Measurements from ENCODE around the gene RYR3.

The RYR3 gene

DNA sequence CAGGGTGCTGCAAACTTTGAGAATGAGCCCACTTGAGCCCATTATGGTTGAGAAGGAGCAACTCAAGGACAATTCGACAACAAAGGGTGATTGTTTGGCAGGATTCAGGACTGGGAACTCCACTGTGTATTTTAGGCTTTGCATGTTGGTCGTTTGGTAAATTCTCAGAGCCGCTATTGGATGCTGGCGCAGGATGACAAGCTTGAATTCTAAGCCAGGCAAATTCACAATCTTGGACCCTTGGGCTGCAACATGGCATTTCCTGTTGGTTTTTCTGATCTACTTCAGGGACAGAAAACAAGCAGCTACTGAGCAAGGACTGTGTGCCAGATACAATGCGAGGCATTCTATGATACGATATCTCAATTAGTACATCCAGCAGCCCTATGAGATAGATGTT is 82.8 kb downstream of the RYR3 start:
- DNase-seq, result no peak

DNA sequence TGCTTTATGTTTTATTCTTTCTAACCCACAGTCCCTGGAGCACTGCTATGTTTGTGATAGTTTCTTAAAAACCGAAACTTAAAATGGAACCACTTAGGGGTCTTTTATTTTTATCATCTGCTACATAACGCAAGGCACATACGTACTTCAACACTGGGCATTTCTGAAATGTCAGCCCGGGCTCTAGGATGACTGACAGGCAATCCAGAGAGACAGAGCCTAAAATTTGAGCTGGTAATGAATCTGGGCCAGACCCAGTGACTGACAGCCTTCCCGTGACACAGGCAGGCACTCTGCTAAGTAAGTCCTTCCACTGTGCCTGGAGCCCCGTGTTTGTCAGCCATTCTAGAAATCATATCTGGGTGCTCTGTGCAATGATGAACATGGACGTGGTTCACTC is 84.6 kb downstream of the RYR3 start:
- DNase-seq, result no peak

DNA sequence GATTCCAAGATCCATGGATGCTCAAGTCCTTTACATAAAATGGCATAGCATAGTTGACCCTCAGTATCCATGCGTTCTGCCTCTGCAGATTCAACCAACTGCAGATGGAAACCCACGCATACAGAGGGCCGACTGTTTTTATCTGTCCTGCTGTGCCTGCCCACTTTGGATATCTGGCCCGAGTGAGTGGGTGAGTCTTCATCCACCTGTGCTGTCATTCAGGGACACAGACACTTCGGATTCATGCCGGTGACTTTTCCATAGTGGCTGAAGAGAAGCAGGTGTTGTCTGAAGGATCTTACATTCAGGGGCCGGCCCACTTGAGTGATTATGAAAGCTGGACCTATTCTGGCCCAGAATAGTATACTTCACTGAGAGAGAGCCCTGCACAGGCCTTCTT is 85.1 kb downstream of the RYR3 start:
- no peak for DNase-seq

DNA sequence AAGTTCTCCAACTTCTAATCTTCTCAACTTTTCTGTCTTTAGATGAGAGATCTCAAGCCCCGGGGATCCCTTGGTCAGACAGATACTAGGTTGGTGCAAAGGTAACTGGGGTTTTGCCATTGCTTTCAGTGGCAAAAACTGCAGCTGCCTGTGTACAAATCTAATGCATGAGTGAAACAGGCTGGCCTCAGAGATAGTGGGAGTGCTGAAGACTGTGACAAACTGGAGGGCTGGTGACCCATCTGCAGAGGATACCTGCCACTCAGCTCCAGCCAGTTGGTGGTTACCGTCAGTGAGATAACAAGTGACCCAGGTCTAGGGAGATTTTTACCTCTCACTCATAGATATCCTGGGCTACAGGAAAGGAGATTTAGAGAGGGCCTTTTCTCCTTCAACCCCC is 85.7 kb downstream of the RYR3 start:
- DNase-seq, result no peak

DNA sequence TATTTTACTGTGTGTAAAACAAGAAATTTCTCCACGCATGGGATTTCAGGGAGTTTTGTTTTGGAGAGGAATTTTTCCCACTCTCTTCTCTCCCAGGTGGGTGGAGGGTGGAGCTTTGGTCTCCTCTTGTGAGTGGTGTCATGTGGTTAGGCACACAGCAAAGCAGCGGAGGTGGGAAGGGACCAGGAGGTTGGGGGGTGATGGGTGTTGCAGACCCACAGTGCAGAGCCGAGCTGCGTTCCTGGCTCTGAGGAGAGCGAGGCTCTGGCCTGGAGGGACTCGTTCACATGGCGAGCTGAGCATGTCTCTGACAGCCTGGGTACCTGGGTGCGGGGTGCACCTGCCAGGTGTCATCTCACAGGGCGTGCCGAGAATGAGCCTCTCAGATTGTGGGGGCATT is 87.8 kb downstream of the RYR3 start:
- DNase-seq, result no peak

DNA sequence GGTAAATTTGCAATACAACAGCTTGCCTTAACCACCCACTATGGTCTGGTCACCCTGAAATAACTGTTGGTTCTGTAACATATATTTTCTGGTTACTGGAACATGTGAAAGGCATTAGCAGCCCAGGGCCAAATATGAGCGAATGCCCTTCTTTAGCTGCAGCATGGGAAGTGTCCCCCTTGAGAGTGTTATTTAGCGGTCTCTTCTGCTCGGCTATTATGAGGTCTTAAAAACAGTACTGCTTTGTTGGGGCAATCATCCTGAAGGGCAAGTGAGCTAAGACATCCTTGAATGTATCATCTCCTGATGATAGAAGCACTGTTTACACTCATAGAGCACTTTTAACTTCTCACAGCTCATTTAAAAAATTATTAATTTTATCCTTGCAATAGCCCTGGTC is 90.2 kb downstream of the RYR3 start:
- no peak for DNase-seq

DNA sequence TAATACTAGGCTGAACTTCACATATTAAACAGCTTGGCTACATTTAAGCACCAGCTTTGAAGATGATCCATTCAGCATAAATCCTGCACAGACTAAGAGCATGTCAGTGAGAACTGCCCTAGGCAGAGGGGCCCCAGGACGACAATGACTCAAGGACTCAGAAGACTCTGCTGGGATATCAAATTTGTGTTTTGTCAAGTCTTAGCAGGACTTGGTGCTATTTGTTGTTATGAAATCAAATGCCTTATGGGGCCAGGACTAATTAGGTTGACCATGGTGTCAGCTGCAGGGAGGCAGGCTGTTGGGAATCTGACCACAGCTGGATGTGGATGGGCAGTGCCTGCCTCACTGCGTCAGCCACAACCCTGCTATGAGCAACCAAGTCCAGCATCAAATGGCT is 91.8 kb downstream of the RYR3 start:
- DNase-seq, result no peak

DNA sequence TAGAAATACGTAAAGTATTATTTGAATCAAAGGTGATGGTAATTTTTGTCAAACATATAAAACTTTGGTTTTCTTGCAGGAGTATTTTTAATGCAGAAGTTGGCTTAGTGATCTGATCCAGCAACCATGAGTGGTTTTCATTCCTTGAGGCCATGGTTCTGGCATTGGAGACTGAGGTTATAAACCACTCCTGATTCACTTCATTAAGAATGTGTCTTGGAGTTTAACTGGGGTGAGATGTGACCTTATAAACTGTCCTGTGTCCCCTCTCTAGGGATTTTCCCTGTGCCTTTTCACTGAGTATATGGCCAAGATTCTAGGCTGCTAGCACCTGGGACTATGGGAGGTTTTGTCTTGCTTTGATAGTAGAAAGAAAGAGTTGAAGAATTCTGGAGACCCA is 94.3 kb downstream of the RYR3 start:
- DNase-seq, result no peak

DNA sequence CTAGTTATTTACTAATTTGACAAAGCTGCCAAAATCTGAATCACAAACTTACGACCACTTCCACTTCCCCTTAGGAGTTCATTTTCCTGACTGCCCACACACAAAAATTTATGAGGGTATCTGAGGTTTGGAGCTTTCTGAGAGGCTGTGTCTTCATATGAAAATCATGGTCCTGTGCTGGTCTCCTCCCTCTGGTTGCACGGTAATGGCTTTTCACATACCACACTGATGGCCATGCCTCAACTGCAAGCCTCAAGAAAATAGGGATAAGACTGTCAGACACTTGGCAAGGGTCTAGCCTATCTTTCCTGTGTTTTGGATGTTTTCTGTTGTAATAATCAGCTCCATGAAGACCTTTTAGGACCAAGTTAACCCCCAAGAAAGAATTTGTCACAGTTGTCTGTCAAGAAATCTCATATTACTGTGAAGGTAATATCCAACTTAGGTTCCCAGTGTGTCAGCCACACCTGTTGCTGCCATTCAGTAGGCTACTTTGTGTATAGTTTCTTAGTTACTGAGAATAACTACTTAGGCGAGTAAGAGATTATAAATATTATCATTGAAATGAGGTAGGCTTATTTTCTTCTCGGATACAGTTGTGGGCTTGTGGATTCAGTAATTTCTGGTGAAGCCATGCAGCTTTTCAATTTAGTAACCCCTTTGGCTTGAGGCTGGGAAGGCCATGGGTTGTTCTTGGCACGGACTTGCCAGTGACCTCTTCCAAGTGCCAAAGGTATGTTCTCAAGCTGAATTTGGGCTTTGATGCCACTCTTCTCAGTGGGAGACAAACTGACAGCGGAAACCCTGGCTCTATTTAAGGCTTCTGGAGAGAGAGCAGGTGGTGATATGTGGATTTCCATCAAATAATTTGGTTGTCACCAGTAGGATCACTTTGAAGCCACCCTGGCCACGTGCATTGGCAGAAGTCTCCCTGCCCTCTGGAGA is 101.1 kb downstream of the RYR3 start:
- no peak for DNase-seq

DNA sequence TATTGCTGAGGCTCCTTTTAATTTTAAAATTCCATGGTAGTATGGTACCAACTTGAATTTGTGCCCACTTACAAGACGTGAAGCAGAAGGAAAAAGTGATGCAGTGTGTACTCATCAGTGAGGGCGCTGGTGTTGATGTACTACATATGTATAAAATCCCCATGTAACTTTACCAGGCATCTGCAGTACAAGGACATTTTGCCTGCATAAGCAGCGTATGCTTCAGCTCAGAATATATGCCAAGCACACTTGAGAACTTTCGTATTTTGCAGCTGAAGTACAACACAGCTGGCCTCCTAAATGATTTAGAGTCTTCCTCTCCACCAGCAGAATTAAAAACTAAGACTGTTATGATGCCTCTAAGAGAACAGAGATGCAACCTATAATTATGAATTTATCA is 108.9 kb downstream of the RYR3 start:
- no peak for DNase-seq

DNA sequence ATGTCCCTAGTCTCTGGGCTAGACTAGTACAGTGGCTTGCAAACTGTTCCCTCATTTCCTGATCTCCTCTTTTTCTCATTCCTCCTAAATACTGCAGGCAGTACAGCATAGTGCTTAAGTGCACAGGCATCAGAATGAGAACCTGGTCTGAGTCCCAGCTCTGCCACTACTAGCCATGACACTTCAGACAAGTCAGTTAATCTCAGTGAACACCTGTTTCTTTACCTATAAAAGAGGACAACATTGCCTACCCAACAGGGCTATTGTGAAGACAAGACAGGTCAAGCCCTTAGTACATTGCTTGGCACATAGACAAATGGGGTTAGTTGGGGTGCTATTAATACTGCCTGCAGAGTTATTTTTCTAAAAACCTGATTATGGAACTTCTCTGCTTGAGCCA is 113.3 kb downstream of the RYR3 start:
- DNase-seq, result no peak

DNA sequence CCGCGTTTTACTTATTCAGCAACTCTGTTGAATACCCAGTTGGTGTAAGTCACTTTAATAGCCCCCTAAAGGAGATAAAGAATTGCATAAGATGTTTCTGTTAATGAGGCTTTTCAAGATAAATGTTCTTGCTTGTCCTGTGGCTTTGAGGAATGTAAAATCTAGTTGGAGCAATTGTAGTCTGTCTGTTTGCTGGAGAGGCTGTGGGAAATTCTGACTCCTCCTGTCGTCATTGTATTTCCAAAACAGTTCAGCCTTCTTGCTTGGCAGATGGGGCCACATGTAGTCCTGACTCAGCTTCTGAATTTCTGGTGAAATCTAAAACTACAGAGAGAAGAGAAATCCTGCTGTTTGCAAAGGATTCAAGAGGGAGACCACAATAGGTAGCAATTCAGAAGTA is 114.4 kb downstream of the RYR3 start:
- no peak for DNase-seq

DNA sequence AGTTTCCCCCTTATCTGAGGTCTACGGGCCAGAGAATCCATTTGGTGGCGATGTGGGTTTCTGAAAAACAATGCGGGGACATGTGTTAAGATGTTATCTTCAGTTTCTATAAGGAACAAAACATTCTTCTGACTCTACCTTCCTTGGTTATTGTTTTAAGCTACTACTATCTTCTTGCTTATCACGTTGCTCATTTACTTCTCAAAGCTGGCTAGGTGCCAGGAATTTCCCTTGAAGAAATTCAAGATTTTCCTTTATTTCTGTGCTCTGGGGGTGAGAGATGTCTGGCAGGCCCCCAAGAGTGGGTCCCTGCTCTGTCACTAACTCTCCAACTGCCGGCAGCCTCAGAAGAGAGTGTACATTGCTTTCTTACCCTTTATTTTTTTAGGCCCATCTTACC is 119.8 kb downstream of the RYR3 start:
- DNase-seq, result no peak

DNA sequence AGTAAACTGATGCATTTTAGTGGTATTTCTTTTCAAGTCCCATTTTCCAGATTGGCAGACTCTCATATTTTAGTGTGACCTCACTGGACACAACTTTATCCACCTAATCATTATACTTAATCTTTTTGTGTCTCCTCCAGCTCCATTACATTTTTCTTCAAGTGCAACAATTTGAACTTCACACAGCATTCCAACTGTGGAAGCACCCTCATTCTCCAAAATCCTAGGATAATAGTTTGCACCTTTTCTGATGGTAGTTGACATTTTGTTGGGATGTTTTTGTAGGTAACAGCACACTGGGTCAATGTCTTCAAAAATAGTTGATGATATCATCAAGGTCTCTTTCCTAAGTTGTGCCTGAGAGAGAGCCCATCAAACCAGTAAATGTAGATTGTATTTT is 123.1 kb downstream of the RYR3 start:
- no peak for DNase-seq

DNA sequence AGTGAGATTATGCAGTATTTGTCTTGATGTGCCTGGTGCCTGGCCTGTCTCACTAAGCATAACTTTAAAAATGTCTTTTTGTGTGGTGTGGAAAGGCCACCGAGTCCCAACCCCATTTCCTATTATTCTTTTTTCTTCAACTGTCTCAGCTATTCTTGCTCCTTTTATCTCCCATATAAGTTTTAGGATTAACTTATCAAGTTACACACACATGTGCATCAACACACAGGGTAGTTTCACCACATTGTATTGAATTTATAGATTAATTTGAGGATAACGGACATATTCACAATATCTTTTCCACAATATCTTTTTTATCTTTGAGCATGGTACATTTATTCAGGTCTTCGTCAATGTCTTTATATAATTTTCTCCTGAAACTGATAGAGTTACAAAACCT is 127.6 kb downstream of the RYR3 start:
- DNase-seq, result no peak

DNA sequence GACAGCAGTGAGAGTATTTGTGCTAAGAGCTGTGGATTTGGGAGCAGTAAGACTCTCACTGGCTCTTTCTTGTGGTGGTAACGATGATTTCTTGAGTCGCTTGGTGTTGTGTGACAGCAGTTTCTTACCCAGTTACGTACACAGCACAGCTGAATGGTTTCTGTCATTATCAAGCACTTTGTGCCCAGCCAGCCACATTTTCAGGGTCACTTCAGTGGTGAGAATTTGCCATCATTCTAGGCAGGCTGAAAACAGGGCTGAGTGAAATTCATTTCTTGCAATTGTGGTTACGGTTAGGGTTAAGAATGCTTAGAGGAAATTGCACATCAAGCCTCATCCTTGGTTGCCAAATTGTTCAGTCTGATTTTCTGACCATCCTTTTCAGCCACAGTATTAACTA is 130.1 kb downstream of the RYR3 start:
- no peak for DNase-seq

DNA sequence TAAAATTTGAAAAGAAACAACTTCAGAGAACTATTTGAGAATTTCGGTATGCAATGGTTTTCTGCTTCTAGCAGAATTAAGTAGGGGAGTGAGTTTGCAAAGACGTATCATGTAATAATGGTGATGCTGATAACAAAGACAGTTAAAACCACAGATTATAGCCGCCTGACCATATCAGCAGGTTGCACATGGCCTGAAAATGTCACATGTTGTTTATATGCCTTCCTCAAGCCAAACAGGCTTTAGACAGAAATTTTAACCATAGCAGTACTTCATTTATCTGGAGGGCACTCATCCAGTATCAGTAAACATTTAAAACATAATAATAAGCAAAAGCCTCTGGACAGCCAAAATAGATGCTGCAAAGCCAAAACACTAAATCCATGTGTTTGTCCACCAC is 131.7 kb downstream of the RYR3 start:
- no peak for DNase-seq

DNA sequence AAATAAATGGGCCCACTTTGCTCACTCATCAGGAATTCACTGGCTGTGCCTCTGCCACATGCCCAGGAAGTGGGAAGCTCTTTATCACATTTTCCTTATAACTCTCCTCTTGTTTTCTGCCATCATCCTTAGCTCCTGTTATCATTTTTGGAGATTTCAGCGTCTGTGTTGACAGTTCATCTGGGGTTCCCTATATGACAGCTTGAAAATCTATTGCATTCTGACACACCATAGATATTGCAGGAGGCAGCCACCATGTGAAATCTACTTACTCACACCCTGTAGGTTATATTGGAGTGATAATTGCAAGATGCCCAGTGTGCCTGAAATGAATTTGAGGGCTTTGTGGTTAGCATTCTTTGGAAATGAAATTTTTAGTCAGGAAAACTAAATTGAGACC is 132.9 kb downstream of the RYR3 start:
- no peak for DNase-seq

DNA sequence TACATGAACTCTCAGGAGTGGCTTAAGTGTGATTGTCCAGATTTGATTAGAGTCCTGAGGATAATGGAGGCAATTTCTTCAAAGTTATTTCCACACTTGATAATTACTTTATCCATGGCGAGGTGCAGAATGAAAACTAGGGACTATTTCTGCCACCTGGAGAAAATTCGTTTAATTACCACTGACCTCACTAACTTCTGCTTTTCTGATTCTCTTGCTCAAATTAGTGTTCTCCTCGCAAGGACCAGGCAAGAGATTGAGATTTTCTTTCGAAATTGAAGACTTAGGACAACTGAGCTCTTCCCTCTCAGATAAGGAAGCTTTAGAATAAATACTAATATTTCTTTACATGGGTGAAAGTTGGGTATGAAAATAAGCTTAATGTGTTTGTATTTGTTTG is 135.2 kb downstream of the RYR3 start:
- no peak for DNase-seq

DNA sequence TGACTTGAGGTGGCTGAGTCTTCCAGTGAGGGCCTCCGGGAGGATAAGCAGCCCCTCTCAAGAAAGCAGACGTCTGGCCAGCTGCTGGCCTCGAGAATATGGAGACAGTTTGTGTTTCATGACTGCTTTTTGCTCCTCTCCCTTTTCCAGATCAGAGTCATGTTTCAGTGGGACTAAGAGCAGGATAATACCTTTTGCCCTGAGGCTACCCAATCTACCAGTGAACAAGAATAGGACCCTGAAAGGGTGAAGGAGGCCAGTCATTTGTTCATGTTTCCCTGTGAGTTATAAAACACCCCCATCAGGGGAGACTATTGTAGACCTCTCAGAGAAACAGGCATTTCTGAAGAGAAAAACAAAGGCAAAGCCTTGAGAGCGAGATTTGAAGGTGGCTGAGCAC is 137.4 kb downstream of the RYR3 start:
- DNase-seq, result no peak

DNA sequence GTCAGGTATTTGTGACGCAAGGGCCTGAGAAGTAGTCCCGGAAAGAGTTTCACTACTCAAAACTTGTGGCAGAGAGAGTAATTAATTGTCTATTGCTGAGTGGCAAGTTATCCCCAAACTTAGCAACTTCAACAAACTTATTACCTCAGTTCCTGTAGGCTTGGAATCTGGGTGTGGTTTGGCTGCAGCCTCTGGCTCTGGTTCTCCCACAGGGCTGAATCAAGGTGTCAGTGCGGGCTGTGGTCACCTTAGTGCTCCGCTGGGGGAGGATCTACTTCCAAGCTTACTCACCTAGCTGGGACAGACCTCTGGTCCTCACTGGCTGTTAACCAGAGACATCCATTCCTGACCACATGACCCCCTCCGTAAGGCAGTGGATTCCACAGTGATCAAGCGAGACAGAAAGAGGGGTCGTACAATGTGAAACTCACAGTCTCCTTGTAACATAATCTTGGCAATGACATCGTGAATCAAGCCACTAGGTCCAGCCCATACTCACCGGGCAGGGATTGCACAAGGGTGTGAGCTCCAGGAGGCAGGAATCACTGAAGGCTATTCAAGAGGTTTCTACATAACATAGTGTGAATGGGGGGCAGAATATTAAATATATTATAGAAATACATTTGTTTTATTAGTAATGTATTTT is 138.3 kb downstream of the RYR3 start:
- no peak for DNase-seq

DNA sequence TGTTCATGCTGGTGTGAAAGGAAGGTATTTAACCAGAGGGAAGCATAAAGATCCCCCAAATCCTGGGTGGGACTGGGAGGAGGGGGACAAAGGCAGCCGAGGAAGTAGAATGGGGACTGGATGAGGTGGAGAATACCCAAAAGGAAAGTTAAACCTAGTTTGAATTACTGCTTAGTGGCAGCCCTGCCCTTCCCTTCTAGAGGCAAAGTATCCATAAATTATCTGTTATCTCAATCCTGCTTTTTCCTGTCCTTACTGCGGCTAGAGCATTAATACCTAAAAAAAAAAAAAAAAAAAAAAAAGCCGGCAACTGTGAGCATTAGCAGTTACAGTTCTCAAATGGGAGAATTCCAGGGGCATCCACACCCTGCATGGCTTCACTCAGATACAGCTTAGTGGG is 139.0 kb downstream of the RYR3 start:
- no peak for DNase-seq

DNA sequence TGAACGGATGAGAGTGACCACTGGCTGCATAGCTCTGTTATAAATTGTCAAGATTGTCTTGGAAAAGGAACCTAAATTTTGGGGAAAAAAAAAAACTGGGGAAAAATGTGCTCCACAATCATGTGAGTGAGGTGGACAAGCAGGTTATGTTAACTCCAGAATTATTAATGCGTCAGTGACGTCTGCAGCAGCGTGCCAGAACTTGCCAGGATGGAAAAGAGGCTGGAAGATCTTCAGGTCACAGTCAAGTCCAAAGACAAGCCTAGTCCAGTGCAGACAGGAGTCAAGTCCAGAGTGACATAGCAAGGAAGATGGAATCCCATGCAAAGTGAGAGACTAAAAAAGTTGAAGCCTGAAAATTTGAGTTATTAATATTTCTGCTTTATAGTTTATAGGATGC is 140.6 kb downstream of the RYR3 start:
- no peak for DNase-seq

DNA sequence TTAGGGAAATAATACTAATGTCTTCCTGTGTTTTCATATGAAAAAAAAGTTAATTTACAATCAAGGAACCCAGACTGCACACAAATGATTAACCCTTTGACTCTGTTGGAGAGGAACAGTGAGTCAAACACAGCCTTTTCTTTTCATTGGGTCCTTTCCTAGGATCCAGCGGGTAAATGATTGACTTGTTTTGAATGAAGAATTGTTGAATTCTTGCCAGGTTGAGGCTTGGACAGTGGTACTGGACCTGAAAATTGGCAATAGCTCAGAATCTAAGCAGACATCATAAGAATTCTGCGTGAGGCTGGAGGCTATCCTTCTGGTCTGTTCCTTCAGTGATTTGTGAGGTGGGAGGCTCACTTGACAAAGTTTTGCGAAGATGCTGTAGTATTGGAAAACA is 143.0 kb downstream of the RYR3 start:
- DNase-seq, result no peak

DNA sequence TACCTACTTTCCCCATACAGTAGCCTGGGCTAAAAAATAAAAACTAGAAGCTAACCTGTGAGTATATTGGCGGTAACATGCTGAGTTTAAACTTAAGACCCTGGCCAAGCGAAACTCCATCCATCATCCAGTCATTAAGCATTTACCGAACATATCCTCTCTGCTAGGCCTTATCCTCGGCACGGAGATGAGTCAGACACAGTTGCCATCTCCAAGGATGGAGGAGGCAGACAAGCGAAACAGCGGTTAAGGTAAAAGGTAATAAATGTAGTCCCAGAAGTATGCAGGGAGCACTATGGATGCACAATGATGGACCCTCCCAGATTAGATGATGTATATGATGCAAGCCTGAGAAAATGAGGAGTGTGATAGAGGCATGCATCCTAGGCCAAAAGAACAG is 143.6 kb downstream of the RYR3 start:
- DNase-seq, result no peak
